Psoas muscle (tissue), 8 donors: ENCODE data around the gene NEK7. TPM values are rescaled to one million over a fixed set of nuclear protein-coding genes. Genes with fewer than 3 reads are reported as not detected.
A peak's percentile ranks its signal among the peaks of the same experiment; 100 is the strongest.

ENCODE experiments used
- ATAC-seq, 4 donors: fragments of 200-7000 bp; cut with Tn5 transposase; one replicate each; pipeline ENCODE4 v1.9.1; 2020; ENCODE audit warnings: moderate library complexity in 3 of 4, mild to moderate bottlenecking in 2 of 4
- DNase-seq, 2 donors: peaks; one replicate each; pipeline ENCODE4 v3.0.0-alpha.2; 2020
- H3K27ac ChIP-seq: fragments of 200-600 bp; one replicate; pipeline ENCODE4 v1.8.0; 2022
- H3K27me3 ChIP-seq, 3 donors: fragments of 200-600 bp in 1 of 3; one replicate each; pipeline versions ENCODE4 v1.6.1 to v1.8.0; 2013 to 2022; ENCODE audit warnings: low read length in 2 of 3, mild to moderate bottlenecking in 2 of 3, moderate library complexity in 1 of 3; ENCODE audit not compliant: insufficient read depth in 3 of 3
- H3K36me3 ChIP-seq, 2 donors: fragments of 200-600 bp in 1 of 2; one replicate each; pipeline versions ENCODE4 v1.6.1 to v1.8.0; 2013 to 2022; ENCODE audit warnings: low read depth in 1 of 2, mild to moderate bottlenecking in 1 of 2, moderate library complexity in 1 of 2; ENCODE audit not compliant: insufficient read depth in 1 of 2
- H3K4me1 ChIP-seq: fragments of 200-600 bp; one replicate; pipeline ENCODE4 v1.8.0; 2022
- H3K4me3 ChIP-seq: fragments of 200-600 bp; one replicate; pipeline ENCODE4 v1.8.0; 2022; ENCODE audit warnings: mild to moderate bottlenecking
- H3K9me3 ChIP-seq: fragments of 200-600 bp; one replicate; pipeline ENCODE4 v1.8.0; 2022
- WGBS, 3 donors: extraction: QIAGEN DNeasy Blood & Tissue Kit; methylation state at CpG; one replicate each; pipeline versions ENCODE4 v1.1.6 to v1.1.7; 2013; 5-methylcytosine and 5-hydroxymethylcytosine counted together
- intact Hi-C, 2 donors: fragments of 100-400 bp; cut with DNase I; formaldehyde crosslinking; loops; one replicate each; pipeline versions ENCODE4 v1.11.0 to v1.14.2; 2022
- polyA plus RNA-seq, 3 donors: library from polyadenylated mRNA; stranded (reverse); fragments of 200-250 nt; gene quantifications; one replicate each; pipeline ENCODE4 v1.2.3, GENCODE V29; 2013
- total RNA-seq, 4 donors: library from RNA; stranded (reverse); fragmentation: NEBNext Ultra II Directional in 2 of 4; extraction: Animal tissue kit (Norgen Biotek cat#: 25700) in 2 of 4; gene quantifications; one replicate each; pipeline versions ENCODE4 v1.2.1 to v1.2.4, GENCODE V29; 2021 to 2023
- TF ChIP-seq, protein P1 (sequence below): fragments of 200-600 bp; IDR thresholded peaks from one replicate; pipeline ENCODE4 v1.8.0; 2022; ENCODE audit warnings: antibody characterized with exemption
- donor health status: healthy with polysubstance abuse.
- donor health status: DM: no; HTN: no; CAD: no; lungs with moderate emphysema.
- donor health status: Bipolar disorder and iron deficiency.
- donor health status: healthy.
- donor health status: DM: yes; HTN: yes; CAD: no.
- donor health status: DM: no; HTN: no; CAD: no.
- donor health status: DM: no; HTN: no; CAD: no.
- donor health status: DM: yes; HTN: yes; CAD: no.

NEK7 gene
- total and polyA plus RNA-seq, 7 donors = 10.1 to 88.2 (median 61.3) TPM

DNA sequence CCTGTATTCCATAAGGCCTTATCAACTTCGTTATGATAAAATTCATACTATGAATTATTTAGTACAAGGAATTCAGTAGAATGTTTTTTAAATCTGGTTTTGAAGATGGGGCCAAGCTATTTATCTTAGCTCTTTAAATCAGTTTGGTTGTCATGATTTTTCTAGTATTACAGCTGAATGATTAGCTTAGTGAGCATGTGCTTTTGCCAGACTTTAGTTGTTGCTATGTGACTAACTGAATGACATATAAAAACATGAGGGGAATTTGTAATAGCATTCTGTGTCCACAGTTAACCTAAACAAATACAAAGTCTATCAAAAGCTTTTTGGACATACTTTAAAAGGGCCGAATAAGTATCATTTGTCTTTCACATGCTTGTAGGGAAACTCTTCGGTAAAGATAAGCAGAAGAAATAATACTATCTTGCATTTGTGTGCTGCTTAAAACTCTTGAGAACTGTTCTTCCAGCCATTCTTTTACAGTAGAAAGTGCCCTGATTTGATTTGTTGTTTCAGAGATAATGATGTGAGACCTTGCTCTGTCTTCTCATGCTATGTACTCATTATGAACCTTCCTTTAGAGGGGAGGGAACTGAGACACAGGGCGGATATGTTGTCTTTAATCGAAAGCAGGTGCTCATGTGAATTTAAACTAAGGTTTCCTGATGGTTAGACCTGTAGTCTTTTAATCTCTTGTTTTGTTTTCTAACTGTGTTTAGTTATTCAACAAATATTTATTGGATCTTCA, 18.8 kb downstream of the NEK7 start:
- Histone ChIP-seq H3K4me1 (peaks cover 93% of the 10 kb centered on the region), H3K27me3 (no peaks in the 10 kb centered on the region), H3K9me3 (no peaks in the 10 kb centered on the region), H3K36me3 (no peaks in the 10 kb centered on the region), H3K4me3 (no peak overlapping the region), H3K27ac (no peak overlapping the region)
- DNase-seq (no peak), ATAC-seq (no peak)
- intact Hi-C loops = no loop called here
- TF ChIP-seq, protein P1, sequence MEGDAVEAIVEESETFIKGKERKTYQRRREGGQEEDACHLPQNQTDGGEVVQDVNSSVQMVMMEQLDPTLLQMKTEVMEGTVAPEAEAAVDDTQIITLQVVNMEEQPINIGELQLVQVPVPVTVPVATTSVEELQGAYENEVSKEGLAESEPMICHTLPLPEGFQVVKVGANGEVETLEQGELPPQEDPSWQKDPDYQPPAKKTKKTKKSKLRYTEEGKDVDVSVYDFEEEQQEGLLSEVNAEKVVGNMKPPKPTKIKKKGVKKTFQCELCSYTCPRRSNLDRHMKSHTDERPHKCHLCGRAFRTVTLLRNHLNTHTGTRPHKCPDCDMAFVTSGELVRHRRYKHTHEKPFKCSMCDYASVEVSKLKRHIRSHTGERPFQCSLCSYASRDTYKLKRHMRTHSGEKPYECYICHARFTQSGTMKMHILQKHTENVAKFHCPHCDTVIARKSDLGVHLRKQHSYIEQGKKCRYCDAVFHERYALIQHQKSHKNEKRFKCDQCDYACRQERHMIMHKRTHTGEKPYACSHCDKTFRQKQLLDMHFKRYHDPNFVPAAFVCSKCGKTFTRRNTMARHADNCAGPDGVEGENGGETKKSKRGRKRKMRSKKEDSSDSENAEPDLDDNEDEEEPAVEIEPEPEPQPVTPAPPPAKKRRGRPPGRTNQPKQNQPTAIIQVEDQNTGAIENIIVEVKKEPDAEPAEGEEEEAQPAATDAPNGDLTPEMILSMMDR = no peak
- 70 to 77% (median 74%) methylated on average over 5 of the region's 5 CpGs for WGBS, 3 donors

DNA sequence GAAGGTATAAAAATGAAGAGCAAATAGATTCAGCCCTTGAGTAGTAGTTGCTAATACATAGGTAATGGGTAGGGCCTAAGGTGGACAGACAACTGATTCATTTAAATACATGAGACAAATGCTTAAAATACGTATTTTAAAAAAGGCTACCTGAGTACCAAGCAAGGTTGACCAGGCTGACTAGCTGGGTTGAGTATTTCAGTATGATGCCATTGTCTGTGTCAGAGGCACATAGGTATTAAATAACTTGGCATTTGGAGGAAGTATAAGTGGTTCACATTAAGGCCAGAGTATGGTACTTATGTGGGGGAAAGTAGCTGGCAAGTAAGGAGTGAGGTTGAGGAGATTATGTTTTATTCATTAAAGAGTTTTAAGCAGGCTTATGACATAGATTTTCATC, 19.4 kb downstream of the NEK7 start:
- ATAC-seq = peak in 1 of 4 donors; percentile 39

DNA sequence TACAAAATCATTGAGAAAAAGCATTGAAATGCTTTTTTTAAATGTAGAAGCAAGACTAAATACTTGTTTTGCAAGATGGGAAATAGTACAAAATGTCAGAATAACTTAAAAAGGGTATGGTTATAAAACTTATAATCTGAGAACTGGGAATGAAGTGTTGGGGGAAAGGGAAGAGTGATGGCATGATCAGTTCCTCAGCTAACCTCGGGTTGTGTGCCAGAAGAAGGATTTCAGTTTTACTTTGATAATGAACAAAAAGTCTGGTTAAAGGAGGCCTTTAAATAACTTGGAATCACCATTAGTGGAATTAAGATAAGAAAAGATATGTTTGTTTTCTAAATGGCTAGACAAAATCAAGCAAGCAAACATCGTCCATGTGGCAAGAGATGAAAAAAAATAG, 20.7 kb downstream of the NEK7 start:
- WGBS, 3 donors = 27 to 50% (median 27%) methylated on average over 2 of the region's 2 CpGs
- no peak for DNase-seq
- Histone ChIP-seq H3K4me1 (peaks cover 87% of the 10 kb centered on the region), H3K9me3 (no peaks in the 10 kb centered on the region), H3K27me3 (no peaks in the 10 kb centered on the region), H3K36me3 (no peaks in the 10 kb centered on the region), H3K4me3 (no peak overlapping the region), H3K27ac (no peak overlapping the region)
- ATAC-seq = no peak
- intact Hi-C loops = no loop called here
- TF ChIP-seq, protein P1 = no peak

More for the DNA sequence above, 19.4 kb downstream of the NEK7 start:
- Histone ChIP-seq H3K4me3 (no peak overlapping the region), H3K36me3 (no peaks in the 10 kb centered on the region), H3K27me3 (no peaks in the 10 kb centered on the region), H3K27ac (no peak overlapping the region), H3K9me3 (no peaks in the 10 kb centered on the region), H3K4me1 (peaks cover 92% of the 10 kb centered on the region)
- intact Hi-C loops = no loop called here
- WGBS, 3 donors = 82 to 94% (median 90%) methylated on average over 1 of the region's 1 CpG
- DNase-seq = no peak
- TF ChIP-seq, protein P1 = no peak

DNA sequence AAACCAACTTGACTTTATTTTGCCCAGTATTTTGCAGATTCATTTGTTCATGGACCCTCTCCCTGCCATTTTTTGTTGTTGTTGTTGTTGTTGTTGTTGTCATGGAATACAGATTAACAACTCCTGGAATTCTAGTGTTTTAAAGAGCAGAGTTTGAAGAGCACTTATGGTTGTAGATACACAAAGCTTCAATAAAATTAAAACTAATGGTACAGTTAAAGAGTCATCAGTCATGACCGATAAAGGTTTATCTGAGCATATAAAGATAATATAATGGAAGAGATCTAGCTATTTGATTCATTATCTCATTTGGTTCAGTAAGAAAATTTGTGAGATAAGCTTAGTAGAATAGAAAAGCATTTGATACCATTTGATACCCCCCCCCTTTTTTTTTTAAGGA, 21.8 kb downstream of the NEK7 start:
- ATAC-seq (no peak), DNase-seq (no peak)
- Histone ChIP-seq H3K4me3 (no peak overlapping the region), H3K36me3 (no peaks in the 10 kb centered on the region), H3K4me1 (peaks cover 86% of the 10 kb centered on the region), H3K9me3 (no peaks in the 10 kb centered on the region), H3K27ac (no peak overlapping the region), H3K27me3 (no peaks in the 10 kb centered on the region)
- TF ChIP-seq, protein P1 = no peak
- intact Hi-C loops = no loop called here
- WGBS, 3 donors = 94 to 100% (median 96%) methylated on average over 1 of the region's 1 CpG

DNA sequence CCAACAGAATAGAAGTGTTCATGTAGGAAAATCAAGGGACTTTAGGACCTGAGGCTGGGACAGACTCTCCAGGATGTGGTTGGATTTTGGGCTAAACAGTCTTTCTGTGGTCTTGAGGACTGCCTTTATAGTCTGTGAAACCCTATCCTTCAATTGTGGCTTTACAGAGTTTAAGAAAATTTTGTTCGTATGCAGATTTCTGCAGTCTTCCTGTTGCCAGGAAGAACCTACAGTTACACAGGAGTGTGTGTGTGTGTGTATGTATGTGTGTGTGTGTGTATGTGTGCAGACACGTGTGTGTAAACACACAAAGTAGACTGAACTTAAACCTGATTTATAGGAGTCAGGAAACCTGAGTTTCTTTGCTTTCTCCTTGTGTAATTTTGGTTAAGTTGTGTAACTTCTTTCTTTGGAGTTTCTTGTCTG, 22.8 kb downstream of the NEK7 start:
- Histone ChIP-seq H3K27me3 (no peaks in the 10 kb centered on the region), H3K4me1 (peaks cover 86% of the 10 kb centered on the region), H3K9me3 (no peaks in the 10 kb centered on the region), H3K36me3 (no peaks in the 10 kb centered on the region), H3K4me3 (no peak overlapping the region), H3K27ac (no peak overlapping the region)
- 26 to 54% (median 39%) methylated on average over 2 of the region's 2 CpGs for WGBS, 3 donors
- DNase-seq (no peak), ATAC-seq (no peak)
- TF ChIP-seq, protein P1 = no peak
- intact Hi-C loops = no loop called here
